GM19455 (cell line): ENCODE results near the gene RASGRP2.

Experiments used
- ATAC-seq: cut with Tn5 transposase; IDR thresholded peaks from one replicate; pipeline ENCODE4 v1.9.1; 2021; ENCODE audit not compliant: unreplicated experiment

Gene RASGRP2

GRCh38 chr11:64743591-64744543, at the start of gene RASGRP2:
RASGRP2 (minus strand) TSS chr11:64744142; CDS start chr11:64742866, 1,276 bp downstream.
- no peak for ATAC-seq

GRCh38 chr11:64792482-64792881, 48.5 kb upstream of the RASGRP2 start:
- ATAC-seq = no peak

GRCh38 chr11:64791781-64792291, 47.9 kb upstream of the RASGRP2 start:
- no peak for ATAC-seq

GRCh38 chr11:64790205-64791095, 46.5 kb upstream of the RASGRP2 start:
- no peak for ATAC-seq

- no peak for ATAC-seq
Measured at GRCh38 chr11:64789331-64790204, 45.6 kb upstream of the RASGRP2 start.

- no peak for ATAC-seq
Measured at GRCh38 chr11:64788321-64789215, 44.6 kb upstream of the RASGRP2 start.

- no peak for ATAC-seq
Measured at GRCh38 chr11:64787526-64788320, 43.8 kb upstream of the RASGRP2 start.

GRCh38 chr11:64786308-64786707, 42.4 kb upstream of the RASGRP2 start:
- ATAC-seq = no peak

GRCh38 chr11:64784813-64785581, 41.1 kb upstream of the RASGRP2 start:
- ATAC-seq = no peak

GRCh38 chr11:64778473-64779298, 34.7 kb upstream of the RASGRP2 start, which contains the start of gene SF1:
SF1 (minus strand) TSS chr11:64778542; CDS start chr11:64778392, 150 bp downstream.
- peak; percentile 71 for ATAC-seq

- ATAC-seq = peak; percentile 17
Measured at GRCh38 chr11:64778223-64778472, 34.2 kb upstream of the RASGRP2 start.

GRCh38 chr11:64777449-64778222, 33.7 kb upstream of the RASGRP2 start:
- peak; percentile 26 for ATAC-seq

- no peak for ATAC-seq
Measured at GRCh38 chr11:64776875-64777274, 32.9 kb upstream of the RASGRP2 start.

- ATAC-seq = no peak
Measured at GRCh38 chr11:64776425-64776824, 32.5 kb upstream of the RASGRP2 start.

- ATAC-seq = no peak
Measured at GRCh38 chr11:64774144-64774543, 30.2 kb upstream of the RASGRP2 start.

GRCh38 chr11:64772303-64773018, 28.5 kb upstream of the RASGRP2 start:
- ATAC-seq = no peak
